Esophagus squamous epithelium (tissue), 4 donors: ENCODE results near the gene MESP1.

Experiments used
- POLR2A ChIP-seq, 4 donors: fragments of 450-650 bp; IDR thresholded peaks; one replicate each; pipeline ENCODE4 v1.6.1; 2017; ENCODE audit warnings: antibody characterized with exemption in 4 of 4, mild to moderate bottlenecking in 4 of 4, moderate library complexity in 3 of 4
- TF ChIP-seq, protein P1 (sequence below), 6 experiments: fragments of 450-650 bp in 4 of 6; fragments of 200-600 bp in 2 of 6; sonication (generic) in 2 of 6; IDR thresholded peaks; one replicate each; pipeline ENCODE4 v1.5.1; 2016 to 2019; ENCODE audit warnings: antibody characterized with exemption in 6 of 6, mild to moderate bottlenecking in 4 of 6, moderate library complexity in 4 of 6

DNA sequence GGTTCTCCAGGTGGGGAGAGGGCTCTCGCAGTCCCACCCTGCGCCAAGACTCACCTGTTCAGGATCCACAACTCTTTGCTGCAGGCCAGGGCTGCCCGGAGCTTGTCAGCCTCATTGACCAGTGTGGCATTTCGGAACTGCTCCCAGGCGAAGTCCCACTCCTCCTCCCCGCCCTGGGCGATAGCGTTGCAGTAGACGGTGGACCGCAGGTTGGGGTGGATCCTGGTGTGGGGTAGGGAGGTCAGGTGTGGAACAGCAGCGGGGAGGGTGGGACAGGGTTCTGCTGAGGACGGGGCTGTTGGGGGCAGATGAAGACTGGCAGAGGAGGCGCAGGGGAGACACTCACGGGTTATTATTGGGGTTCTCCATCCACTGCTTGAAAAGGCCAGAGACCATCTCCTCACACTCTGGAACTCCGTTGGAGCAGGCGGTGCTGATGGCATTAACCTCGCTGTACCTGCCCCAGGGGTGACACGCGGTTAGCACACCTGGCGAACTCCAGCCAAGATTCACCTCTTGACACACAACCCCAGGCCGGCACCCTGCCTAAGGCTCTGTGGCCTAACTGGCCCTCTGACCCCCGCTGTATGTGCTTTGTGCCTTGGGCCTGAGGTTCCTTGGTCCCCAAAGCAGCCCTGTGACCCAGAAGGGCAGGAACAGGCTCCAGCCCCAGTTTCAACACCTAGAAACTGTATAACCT lies 41.2 kb upstream of the MESP1 start:
- TF ChIP-seq, protein P1, sequence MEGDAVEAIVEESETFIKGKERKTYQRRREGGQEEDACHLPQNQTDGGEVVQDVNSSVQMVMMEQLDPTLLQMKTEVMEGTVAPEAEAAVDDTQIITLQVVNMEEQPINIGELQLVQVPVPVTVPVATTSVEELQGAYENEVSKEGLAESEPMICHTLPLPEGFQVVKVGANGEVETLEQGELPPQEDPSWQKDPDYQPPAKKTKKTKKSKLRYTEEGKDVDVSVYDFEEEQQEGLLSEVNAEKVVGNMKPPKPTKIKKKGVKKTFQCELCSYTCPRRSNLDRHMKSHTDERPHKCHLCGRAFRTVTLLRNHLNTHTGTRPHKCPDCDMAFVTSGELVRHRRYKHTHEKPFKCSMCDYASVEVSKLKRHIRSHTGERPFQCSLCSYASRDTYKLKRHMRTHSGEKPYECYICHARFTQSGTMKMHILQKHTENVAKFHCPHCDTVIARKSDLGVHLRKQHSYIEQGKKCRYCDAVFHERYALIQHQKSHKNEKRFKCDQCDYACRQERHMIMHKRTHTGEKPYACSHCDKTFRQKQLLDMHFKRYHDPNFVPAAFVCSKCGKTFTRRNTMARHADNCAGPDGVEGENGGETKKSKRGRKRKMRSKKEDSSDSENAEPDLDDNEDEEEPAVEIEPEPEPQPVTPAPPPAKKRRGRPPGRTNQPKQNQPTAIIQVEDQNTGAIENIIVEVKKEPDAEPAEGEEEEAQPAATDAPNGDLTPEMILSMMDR (IDR thresholded peaks at IDR 0.05) = no peak
- no peak for TF ChIP-seq POLR2A (IDR thresholded peaks at IDR 0.05)
